ENCODE results near the gene NEGR1.

- TF ChIP-seq CTCF (IDR thresholded peaks at IDR 0.05; ENCODE audit: low read depth, low read length), result no peak
- TF ChIP-seq POLR2A (IDR thresholded peaks at IDR 0.05; ENCODE audit: extremely low read depth, insufficient read length), result no peak
- TF ChIP-seq MAX (IDR thresholded peaks at IDR 0.05; ENCODE audit: low read depth, low read length), result no peak
- no peak for TF ChIP-seq MYC (IDR thresholded peaks at IDR 0.05; ENCODE audit: low read depth, low read length)
Observed at GRCh38 chr1:71634159-71634558, 648.2 kb downstream of the NEGR1 start.

Measured in NB4 (cell line).